H1 (cell line): ENCODE data around the gene IPO9. TPM values are rescaled to one million over a fixed set of nuclear protein-coding genes. Genes with fewer than 3 reads are reported as not detected.
"Not testable (repeated sequence)": the region's sequence is repeated elsewhere in the genome, so short reads cannot be mapped to it uniquely, and the experiment has no call there.

ENCODE experiments used
- CTCF ChIA-PET: fragments of 300-600 bp; sonication (Branson Sonifier 250); formaldehyde crosslinking; loops from one replicate; lab custom pipeline; 2021; ENCODE audit not compliant: partially characterized antibody; lab: Charles Lee
- POLR2A ChIA-PET: fragments of 300-600 bp; sonication (Branson Sonifier 250); formaldehyde crosslinking; loops from one replicate; lab custom pipeline; 2021; ENCODE audit warnings: inconsistent platforms; ENCODE audit not compliant: partially characterized antibody; lab: Charles Lee
- DNase-seq, 2 experiments: peaks; one replicate each; pipeline versions ENCODE4 v3.0.0 to v3.0.0-alpha.2; 2010 to 2022; ENCODE audit warnings: low spot score in 2 of 2, low read depth in 1 of 2, mixed read lengths in 1 of 2
- FAIRE-seq: peaks from 2 replicates; lab custom pipeline; 2011; peaks lifted over from hg19 to GRCh38; lab: Jason Lieb, UNC
- H2AFZ ChIP-seq: 2 replicates; pipeline ENCODE4 v1.8.1; 2012; ENCODE audit warnings: low read length, inconsistent platforms
- H2AK5ac ChIP-seq: 2 replicates; pipeline ENCODE4 v1.6.1; 2013; ENCODE audit warnings: low read depth, low read length
- H2BK120ac ChIP-seq: replicated peaks from 2 replicates; pipeline ENCODE3; 2013; ENCODE audit warnings: low read depth, low read length, inconsistent platforms
- H2BK12ac ChIP-seq: 2 replicates; pipeline ENCODE4 v1.6.1; 2013; ENCODE audit warnings: low read depth, low read length
- H2BK15ac ChIP-seq: 2 replicates; pipeline ENCODE4 v1.6.1; 2013; ENCODE audit warnings: low read length
- H2BK20ac ChIP-seq: 2 replicates; pipeline ENCODE4 v1.6.1; 2013; ENCODE audit warnings: low read length
- H2BK5ac ChIP-seq: 2 replicates; pipeline ENCODE4 v1.6.1; 2013; ENCODE audit warnings: low read depth, low read length
- H3K14ac ChIP-seq: 2 replicates; pipeline ENCODE4 v1.6.1; 2013; ENCODE audit warnings: inconsistent platforms; ENCODE audit not compliant: insufficient read length
- H3K18ac ChIP-seq: 2 replicates; pipeline ENCODE4 v1.6.1; 2013; ENCODE audit warnings: low read length; ENCODE audit errors: extremely low read depth
- H3K23ac ChIP-seq: 2 replicates; pipeline ENCODE4 v1.6.1; 2013; ENCODE audit warnings: inconsistent platforms; ENCODE audit not compliant: insufficient read length
- H3K23me2 ChIP-seq: 2 replicates; pipeline ENCODE4 v1.6.1; 2013; ENCODE audit warnings: low read depth, low read length
- H3K27ac ChIP-seq: 2 replicates; pipeline ENCODE4 v1.6.1; 2011; ENCODE audit warnings: low read depth, low read length, inconsistent platforms
- H3K27me3 ChIP-seq, 4 experiments: replicated peaks in 1 of 4; 1 replicate in 1 of 4; 2 replicates in 3 of 4; pipeline versions ENCODE4 v1.6.1 to v1.8.1; 2011 to 2013; ENCODE audit warnings: low read length in 3 of 4, mild to moderate bottlenecking in 3 of 4, inconsistent platforms in 2 of 4, mixed read lengths in 2 of 4, moderate library complexity in 1 of 4; ENCODE audit not compliant: control insufficient read depth in 3 of 4, insufficient read depth in 3 of 4; ENCODE audit errors: extremely low read depth in 1 of 4
- H3K36me3 ChIP-seq, 4 experiments: 2 replicates each; pipeline versions ENCODE4 v1.6.1 to v1.8.1; 2011 to 2013; ENCODE audit warnings: mild to moderate bottlenecking in 4 of 4, low read length in 3 of 4, moderate library complexity in 2 of 4, control low read depth in 1 of 4, inconsistent platforms in 1 of 4; ENCODE audit not compliant: insufficient read depth in 4 of 4, control insufficient read depth in 2 of 4
- H3K4ac ChIP-seq: replicated peaks from 2 replicates; pipeline ENCODE3; 2013; ENCODE audit warnings: low read length, low read depth, mixed read lengths, inconsistent platforms; ENCODE audit not compliant: insufficient read length
- H3K4me1 ChIP-seq, 4 experiments: replicated peaks in 1 of 4; 1 replicate in 1 of 4; 2 replicates in 3 of 4; pipeline versions ENCODE4 v1.6.1 to v1.8.1; 2011 to 2013; ENCODE audit warnings: low read length in 3 of 4, inconsistent platforms in 2 of 4, mixed read lengths in 1 of 4; ENCODE audit not compliant: insufficient read depth in 4 of 4, control insufficient read depth in 3 of 4
- H3K4me2 ChIP-seq, 2 experiments: 2 replicates each; pipeline versions ENCODE4 v1.6.1 to v1.8.1; 2011 to 2013; ENCODE audit warnings: low read depth in 2 of 2, low read length in 2 of 2, control low read depth in 1 of 2, inconsistent platforms in 1 of 2, mild to moderate bottlenecking in 1 of 2; ENCODE audit not compliant: insufficient read depth in 1 of 2
- H3K4me3 ChIP-seq, 4 experiments: fragments of 200-600, 300-600 bp in 1 of 4; sonication (generic), shearing (Covaris generic), sonication (Bioruptor Twin) in 1 of 4; 2 replicates each; pipeline versions ENCODE4 v1.5.1 to v1.8.1; 2011 to 2016; ENCODE audit warnings: low read length in 4 of 4, low read depth in 3 of 4, control low read depth in 2 of 4, inconsistent platforms in 2 of 4, mild to moderate bottlenecking in 2 of 4, mixed read lengths in 1 of 4, moderate library complexity in 1 of 4; ENCODE audit not compliant: insufficient read depth in 2 of 4; ENCODE audit errors: extremely low read depth in 1 of 4
- H3K56ac ChIP-seq: replicated peaks from 2 replicates; pipeline ENCODE3; 2013; ENCODE audit warnings: low read depth, mild to moderate bottlenecking, mixed read lengths, low read length, inconsistent platforms; ENCODE audit not compliant: insufficient read length
- H3K79me1 ChIP-seq: 2 replicates; pipeline ENCODE4 v1.6.1; 2013; ENCODE audit warnings: low read depth, low read length, control low read depth
- H3K79me2 ChIP-seq, 2 experiments: 2 replicates each; pipeline versions ENCODE4 v1.6.1 to v1.8.1; 2012 to 2013; ENCODE audit warnings: low read length in 2 of 2, mild to moderate bottlenecking in 2 of 2, inconsistent platforms in 1 of 2; ENCODE audit not compliant: insufficient read depth in 2 of 2, control insufficient read depth in 1 of 2
- H3K9ac ChIP-seq, 4 experiments: replicated peaks in 1 of 4; 1 replicate in 1 of 4; 2 replicates in 3 of 4; pipeline versions ENCODE4 v1.6.1 to v1.8.1; 2011 to 2013; ENCODE audit warnings: low read depth in 3 of 4, low read length in 3 of 4, control low read depth in 2 of 4, mild to moderate bottlenecking in 2 of 4, moderate library complexity in 2 of 4, inconsistent platforms in 1 of 4; ENCODE audit errors: extremely low read depth in 1 of 4
- H3K9me3 ChIP-seq, 2 experiments: 2 replicates each; pipeline versions ENCODE4 v1.6.1 to v1.8.1; 2012 to 2013; ENCODE audit warnings: mild to moderate bottlenecking in 2 of 2, moderate library complexity in 2 of 2, control low read depth in 1 of 2, inconsistent platforms in 1 of 2, low read depth in 1 of 2, low read length in 1 of 2, mixed read lengths in 1 of 2; ENCODE audit not compliant: insufficient read depth in 2 of 2
- H4K20me1 ChIP-seq, 2 experiments: replicated peaks in 1 of 2; 2 replicates each; pipeline versions ENCODE3 to v1.8.1; 2011 to 2013; ENCODE audit warnings: inconsistent platforms in 2 of 2, low read length in 2 of 2, mild to moderate bottlenecking in 1 of 2; ENCODE audit not compliant: insufficient read depth in 2 of 2, control insufficient read depth in 1 of 2
- H4K5ac ChIP-seq: 2 replicates; pipeline ENCODE4 v1.6.1; 2013; ENCODE audit warnings: low read length, low read depth, mixed read lengths, inconsistent platforms; ENCODE audit not compliant: insufficient read length
- H4K8ac ChIP-seq: 2 replicates; pipeline ENCODE4 v1.8.0; 2013; ENCODE audit warnings: mild to moderate bottlenecking, moderate library complexity, low read length, inconsistent platforms; ENCODE audit not compliant: insufficient read depth; ENCODE audit errors: extremely low read depth
- H4K91ac ChIP-seq: replicated peaks from 2 replicates; pipeline ENCODE3; 2013; ENCODE audit warnings: low read length, mixed read lengths, inconsistent platforms; ENCODE audit not compliant: insufficient read length
- GTF2F1 ChIP-seq: IDR thresholded peaks from 2 replicates; pipeline ENCODE4 v1.6.1; 2012; ENCODE audit warnings: low read depth, low read length, improper control_type of control experiment, borderline replicate concordance
- KDM4A ChIP-seq: IDR thresholded peaks from one replicate; pipeline ENCODE4 v1.7.1; 2012; ENCODE audit warnings: low read depth, mild to moderate bottlenecking, moderate library complexity, low read length, inconsistent platforms; ENCODE audit not compliant: severe bottlenecking
- WGBS, 2 experiments: shearing (Covaris generic) in 1 of 2; methylation state at CpG; one replicate each; pipeline versions ENCODE4 v1.1.6 to v1.1.7; 2013 to 2015; ENCODE audit warnings: low lambda C conversion rate in 2 of 2, mixed read lengths in 2 of 2, inconsistent platforms in 1 of 2, low coverage in 1 of 2, missing lambda C conversion rate in 1 of 2; ENCODE audit not compliant: insufficient replicate concordance in 2 of 2, insufficient coverage in 1 of 2, insufficient read length in 1 of 2; ENCODE audit errors: extremely low coverage in 1 of 2, missing lambda C conversion rate in 1 of 2; 5-methylcytosine and 5-hydroxymethylcytosine counted together
- polyA plus RNA-seq, 7 experiments: library from polyadenylated mRNA; depleted of rRNA in 3 of 7; stranded (reverse) in 5 of 7; unstranded in 2 of 7; fragments of >200 nt in 5 of 7; fragments of 200-250 nt in 2 of 7; gene quantifications; 1 replicate in 5 of 7; 2 replicates in 1 of 7; 4 replicates in 1 of 7; pipeline versions ENCODE4 v1.2.1 to v1.2.3, GENCODE V29; 2011 to 2013; ENCODE audit warnings: missing spikeins in 2 of 7, mixed read lengths in 2 of 7
- total RNA-seq: library from RNA; stranded (reverse); fragmentation: NEBNext Ultra II Directional; extraction: Animal tissue kit (Norgen Biotek cat#: 25700); gene quantifications from 2 replicates; pipeline ENCODE4 v1.2.1, GENCODE V29; 2021
- TF ChIP-seq, protein P1 (sequence below): IDR thresholded peaks from 2 replicates; pipeline ENCODE4 v1.6.1; 2012; ENCODE audit warnings: inconsistent platforms

Gene IPO9
- total and polyA plus RNA-seq, 2 of the 8 experiments (the other 6 are each of a cell fraction or from before 2014, with no cell fraction given), result 61.0 to 122 TPM

GRCh38 chr1:201900476-201900875 lies 71.5 kb downstream of the IPO9 start (continued):
- TF ChIP-seq GTF2F1, result no peak
- no peak for TF ChIP-seq KDM4A
- TF ChIP-seq, protein P1, sequence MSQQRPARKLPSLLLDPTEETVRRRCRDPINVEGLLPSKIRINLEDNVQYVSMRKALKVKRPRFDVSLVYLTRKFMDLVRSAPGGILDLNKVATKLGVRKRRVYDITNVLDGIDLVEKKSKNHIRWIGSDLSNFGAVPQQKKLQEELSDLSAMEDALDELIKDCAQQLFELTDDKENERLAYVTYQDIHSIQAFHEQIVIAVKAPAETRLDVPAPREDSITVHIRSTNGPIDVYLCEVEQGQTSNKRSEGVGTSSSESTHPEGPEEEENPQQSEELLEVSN, result no peak

- ChIA-PET CTCF (interaction anchor here (0.6 to 0.7 kb wide), 3 partner anchors 12 to 58 kb away, joined by 3 read pairs; no protein-coding TSS in a partner anchor), POLR2A (interaction anchor here (1.7 kb wide), 1 partner anchor 44 kb away, joined by 5 read pairs; no protein-coding TSS in a partner anchor)
- H3K79me2 ChIP-seq, H3K23me2 ChIP-seq, H3K79me1 ChIP-seq, H3K4me1 ChIP-seq, H2BK5ac ChIP-seq, H2BK15ac ChIP-seq, H3K27ac ChIP-seq, H3K36me3 ChIP-seq, H3K4me3 ChIP-seq, H2BK12ac ChIP-seq, H3K4ac ChIP-seq, FAIRE-seq, H3K9me3 ChIP-seq, H4K8ac ChIP-seq, H4K5ac ChIP-seq, H3K9ac ChIP-seq, H2BK120ac ChIP-seq, H4K91ac ChIP-seq, H3K4me2 ChIP-seq, DNase-seq, H4K20me1 ChIP-seq, H2AK5ac ChIP-seq, H3K18ac ChIP-seq, H3K14ac ChIP-seq, H2AFZ ChIP-seq, H3K23ac ChIP-seq, H3K56ac ChIP-seq, H3K27me3 ChIP-seq, H2BK20ac ChIP-seq: not testable (repeated sequence)
- 86% methylated on average over 6 of the region's 6 CpGs; no CpG with 5 or more reads in 1 of the 2 experiments for WGBS, 2 experiments
Observed at GRCh38 chr1:201901036-201901435, 72.1 kb downstream of the IPO9 start.
